Hematopoietic multipotent progenitor cell treated with erythropoietin and hydrocortisone succinate and interleukin-3 and kit ligand, for 15 days (in vitro differentiated cells): ENCODE data around the gene ART1.

Experiments
- DNase-seq: peaks from one replicate; pipeline ENCODE4 v3.0.0-alpha.2; 2015; ENCODE audit warnings: low spot score

The ART1 gene

DNA sequence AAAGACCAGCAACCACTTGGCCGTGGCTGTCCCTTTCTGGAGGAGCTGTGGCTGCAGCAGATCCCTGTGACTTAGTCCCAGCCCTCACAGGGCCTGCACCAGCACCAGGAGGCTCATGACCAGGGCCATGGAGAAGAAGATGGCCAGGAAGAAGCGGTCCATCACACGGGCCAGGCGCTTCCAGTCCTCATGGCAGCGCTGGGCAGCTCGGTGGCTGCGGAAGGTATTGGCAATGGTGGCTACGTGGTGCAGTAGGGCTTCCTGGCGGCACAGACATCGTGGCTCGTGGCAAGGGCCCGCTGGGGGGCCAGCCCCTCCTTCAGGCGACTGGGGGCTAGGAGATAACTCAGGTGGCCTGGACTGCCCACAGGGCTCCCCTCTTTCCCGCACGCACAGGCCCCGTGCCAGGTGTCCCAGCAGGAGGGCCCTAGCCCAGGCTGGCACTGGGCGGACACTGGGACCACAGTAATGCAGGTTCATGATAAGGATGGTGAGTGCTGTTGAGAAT, 21.1 kb downstream of the ART1 start:
- no peak for DNase-seq

DNA sequence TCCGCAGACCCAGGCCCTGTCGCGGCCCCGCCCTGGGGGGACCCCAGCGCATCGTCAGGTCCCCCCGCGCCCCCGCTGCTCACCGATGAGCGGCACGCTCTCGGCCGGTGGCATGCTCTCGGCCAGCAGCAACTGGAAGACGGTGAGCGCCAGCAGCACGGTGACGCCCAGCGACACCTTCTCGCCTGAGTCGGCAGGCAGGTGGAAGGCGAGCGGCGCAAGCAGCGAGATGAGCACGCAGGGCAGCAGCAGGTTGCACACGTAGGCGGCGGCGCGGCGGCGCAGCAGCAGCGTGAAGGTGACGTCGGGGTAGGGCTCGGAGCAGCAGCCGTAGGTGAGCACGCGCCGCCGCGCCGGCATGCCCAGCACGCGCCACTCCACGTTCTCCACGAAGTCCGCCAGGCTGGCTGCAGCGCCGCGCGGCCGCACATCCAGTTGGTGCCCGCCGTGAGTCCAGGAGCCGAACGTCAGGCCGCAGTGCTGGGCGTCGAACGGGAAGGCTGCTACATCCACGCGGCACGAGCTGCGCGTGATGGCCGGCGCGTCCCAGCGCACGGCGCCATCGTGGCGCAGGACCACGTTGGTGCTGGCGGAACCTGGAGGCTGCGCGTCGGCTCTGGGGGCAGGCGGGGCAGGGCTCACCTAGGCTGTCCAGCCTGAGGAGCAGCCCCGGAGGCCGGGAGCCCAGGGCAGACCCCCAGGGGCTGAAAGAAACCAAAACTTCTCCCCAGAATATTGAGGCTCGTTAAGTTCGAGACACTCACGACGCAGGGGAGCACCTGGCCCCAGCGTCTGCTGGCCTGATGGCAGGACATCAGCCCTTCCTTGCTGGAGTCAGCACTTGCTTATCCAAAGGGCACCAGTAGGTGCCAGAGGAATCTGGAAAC, 22.5 kb downstream of the ART1 start:
- no peak for DNase-seq

DNA sequence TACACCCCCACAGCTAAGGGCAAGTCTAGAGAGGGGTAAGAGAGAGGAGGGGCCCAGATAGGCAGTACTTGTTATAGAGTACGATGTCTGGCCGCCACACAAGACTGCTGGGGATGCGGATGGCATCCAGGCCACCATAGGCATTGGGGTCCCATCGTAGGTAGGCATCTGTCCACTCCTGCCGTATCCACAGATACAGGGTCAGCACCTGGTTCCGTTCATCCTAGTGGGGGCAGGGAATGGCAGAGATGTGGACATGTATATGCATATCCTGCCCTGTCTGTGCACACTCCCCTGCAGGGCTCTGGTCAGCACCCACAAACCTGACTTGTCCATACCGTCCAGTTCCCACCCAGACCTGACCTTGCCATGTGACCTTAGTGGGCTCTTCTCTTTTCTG, 24.2 kb downstream of the ART1 start:
- no peak for DNase-seq

DNA sequence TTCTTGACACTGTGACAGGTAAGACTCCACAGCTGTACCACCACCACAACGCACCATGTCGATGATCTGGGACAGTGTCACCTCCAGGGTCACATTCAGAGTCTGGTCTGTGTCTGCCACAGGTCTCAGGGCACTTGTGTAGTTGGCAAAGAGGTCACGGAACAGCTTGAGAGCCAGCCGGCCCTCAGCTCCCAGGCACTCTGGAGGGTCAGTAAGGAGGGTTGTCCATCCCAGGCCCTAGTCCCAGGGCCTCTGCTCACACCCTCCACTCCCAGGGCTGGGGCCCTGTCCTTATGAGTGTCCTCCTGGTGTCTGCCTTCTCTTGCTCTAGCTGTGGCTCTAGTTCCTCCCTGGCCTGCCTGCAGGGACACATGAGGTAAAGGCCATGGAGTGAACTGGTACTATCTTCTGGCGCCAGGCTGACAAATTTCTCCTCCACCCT, 24.8 kb downstream of the ART1 start:
- no peak for DNase-seq

DNA sequence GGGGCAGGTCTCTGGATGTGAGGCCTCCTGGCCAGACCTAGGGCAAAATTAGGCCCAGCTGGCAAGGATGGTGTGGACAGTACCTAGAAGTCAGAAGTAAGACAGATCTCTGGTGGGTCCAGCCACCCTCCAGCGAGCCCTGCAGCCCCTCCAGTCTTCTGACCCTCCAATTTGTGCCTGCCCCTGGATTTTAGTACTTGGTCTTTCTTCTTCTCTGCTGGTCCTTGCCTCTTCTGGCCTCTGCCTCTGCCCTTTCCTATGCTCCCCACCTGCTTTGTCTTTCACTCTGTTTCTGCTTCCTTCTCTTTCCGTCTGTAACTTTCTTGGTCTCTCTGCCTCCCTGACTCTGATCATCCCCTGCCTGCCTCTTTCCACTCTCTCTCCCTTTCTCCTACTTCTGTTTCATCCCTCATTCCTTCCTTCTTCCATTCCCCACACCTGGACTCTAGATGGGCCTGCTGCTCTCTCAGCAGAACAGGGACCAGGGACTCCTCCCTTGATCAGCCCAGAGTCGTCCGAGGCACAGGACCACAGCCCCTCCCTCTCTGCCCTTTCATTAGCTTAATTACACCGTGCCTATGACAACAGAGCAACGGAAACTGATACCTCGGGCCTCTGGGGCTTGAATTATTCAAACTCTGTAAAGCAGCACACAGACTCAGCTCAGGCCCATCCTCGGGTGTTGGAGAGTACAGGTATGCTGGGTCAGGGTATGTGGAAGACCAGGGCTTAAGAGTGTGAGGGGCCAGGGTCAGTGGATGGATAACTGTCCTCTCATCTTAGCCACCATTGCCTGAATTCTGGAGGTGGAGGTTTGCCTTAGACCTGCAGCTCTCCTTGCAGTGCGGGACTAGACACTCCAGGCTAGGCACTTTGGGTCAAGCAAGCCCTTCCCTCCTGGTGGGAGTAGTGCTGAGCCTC, 26.7 kb downstream of the ART1 start, which contains the start of gene CHRNA10:
CHRNA10 (minus strand) TSS at position 51 of the 921 bp plus-strand sequence. CDS start 72 bp downstream, outside the sequence.
- DNase-seq = no peak

DNA sequence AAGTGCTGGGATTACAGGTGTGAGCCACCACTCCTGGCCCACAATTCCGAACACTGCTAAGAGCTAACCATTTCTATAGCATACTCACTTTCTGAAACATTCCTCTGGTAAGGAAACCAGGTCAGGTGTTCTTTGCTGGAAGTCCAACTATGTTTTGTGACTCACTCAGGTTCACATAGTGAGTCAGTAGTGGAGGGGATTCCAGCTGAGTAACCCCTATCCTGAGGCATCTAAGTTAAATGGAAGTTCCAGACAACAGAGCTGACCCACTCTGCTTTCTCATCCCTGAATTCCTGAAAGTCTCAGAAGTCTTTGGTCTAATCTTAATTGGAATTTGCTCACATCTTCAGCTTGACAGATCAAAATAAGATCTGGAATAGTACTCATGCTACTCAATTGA, 29.3 kb downstream of the ART1 start:
- no peak for DNase-seq

DNA sequence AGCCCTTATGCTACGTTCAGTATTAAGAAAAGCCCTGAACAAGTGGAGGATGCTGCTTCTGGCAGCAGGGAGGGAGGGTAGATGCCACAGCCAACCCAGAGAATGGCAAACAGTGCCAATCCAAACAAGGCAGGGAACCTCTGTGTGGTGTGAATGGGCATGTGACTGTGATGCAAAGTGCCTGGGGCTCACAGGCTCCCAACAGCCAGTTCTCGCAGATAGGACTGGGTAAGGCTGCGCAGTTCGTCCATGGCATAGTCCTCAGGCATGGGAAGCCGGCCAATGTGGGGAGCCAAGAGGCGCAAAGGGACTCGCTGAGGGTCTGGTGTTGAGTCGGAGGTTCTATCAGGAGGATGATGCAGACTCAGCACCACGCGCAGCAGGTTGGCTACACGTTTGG, 31.0 kb downstream of the ART1 start:
- no peak for DNase-seq

GRCh38 chr11:3679077-3679476, 34.1 kb downstream of the ART1 start:
- DNase-seq = no peak

DNA sequence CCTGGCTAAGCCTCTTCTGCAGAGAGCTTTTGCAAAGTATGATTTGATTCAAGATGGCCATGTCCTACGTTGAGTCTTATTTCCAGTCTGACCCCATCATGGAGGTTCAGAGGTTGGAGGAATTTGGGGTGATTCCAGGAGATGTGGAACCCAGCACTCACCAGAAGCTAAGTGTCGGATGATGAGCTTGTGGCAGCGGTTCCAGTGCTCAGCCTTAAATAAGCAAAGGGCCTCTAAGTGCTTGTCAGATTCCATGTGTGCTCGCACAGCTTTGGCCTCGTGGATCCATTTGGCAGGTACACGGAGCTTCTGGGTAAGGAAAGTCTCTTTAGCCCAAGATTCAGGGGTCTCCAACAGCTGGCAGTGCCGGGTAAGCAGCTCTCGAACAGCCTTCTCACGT, 38.1 kb downstream of the ART1 start:
- no peak for DNase-seq

- no peak for DNase-seq
These were observed 39.3 kb downstream of the ART1 start for GRCh38 chr11:3684129-3684818.

- no peak for DNase-seq
These were observed 39.9 kb downstream of the ART1 start for GRCh38 chr11:3684819-3685172.

GRCh38 chr11:3685923-3686322, 41.0 kb downstream of the ART1 start:
- no peak for DNase-seq

DNA sequence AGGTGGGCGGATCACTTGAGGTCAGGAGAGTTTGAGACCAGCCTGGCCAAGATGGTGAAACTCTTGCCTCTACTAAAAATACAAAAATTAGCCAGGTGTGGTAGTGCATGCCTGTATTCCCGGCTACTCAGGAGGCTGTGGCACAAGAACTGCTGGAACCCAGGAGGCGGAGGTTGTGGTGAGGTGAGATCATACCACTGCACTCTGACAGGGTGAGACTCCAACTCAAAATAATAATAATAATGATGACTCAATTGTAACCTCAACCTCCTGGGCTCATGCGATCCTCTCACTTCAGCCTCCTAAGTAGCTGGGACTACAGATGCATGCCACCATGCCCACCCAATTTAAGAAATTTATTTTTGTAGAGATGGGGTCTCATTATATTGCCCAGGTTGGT, 41.8 kb downstream of the ART1 start:
- DNase-seq = no peak

DNA sequence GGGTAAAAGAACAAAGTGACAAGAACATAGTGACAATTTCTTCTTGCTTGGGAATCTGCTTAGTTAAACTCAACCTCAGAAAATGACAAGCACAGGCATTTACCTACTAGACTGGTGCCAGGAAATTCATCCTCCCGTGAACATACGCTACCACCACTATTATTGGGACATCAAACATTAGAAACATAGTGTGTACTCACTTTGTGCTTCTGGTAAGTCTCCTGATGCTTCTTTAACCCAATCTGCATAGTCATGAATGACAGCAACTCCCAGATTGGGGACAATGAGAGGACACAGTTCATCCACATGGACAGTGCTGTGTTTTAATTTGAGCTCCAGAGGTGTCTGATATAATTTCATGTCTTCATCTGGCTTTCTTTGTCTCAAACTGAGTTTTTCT, 55.5 kb downstream of the ART1 start:
- DNase-seq = no peak

DNA sequence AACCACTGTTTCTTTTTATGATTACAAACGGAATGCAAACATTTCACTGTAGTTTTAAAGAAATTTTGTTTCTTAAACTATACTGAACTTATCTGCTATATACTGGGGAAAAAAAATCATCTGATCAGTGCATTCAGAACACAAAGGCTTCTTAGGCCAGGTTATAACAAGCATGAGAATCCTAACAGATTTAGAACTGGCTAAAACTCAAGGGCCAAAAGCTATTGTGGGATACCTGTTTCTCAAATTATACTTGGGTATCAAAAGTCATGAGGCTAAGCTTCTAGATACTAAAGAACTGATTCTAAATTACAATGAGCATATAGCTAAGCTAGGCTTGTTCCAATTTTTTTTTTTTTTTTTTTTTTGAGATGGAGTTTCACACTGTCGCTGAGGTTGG, 56.0 kb downstream of the ART1 start:
- no peak for DNase-seq

DNA sequence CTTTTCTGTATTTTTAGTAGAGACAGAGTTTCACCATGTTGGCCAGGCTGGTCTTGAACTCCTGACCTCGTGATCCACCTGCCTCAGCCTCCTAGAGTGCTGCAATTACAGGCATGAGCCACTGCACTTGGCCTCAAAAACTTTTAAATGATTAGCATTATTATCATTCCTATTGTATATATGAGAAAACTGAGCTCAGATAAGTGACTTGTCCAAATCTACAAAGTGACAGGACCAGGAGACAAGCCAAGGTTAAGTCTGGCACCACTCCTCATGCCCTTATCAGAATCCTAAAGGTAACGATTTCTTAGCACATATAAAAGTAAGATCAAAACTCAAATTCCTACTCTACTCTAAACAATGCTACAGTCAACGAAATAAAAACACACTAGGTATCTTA, 58.5 kb downstream of the ART1 start:
- DNase-seq = no peak

- no peak for DNase-seq
These were observed 62.2 kb downstream of the ART1 start for GRCh38 chr11:3707176-3707575.

- no peak for DNase-seq
These were observed 65.0 kb downstream of the ART1 start for GRCh38 chr11:3709977-3710376.

- DNase-seq = no peak
These were observed 65.7 kb downstream of the ART1 start for GRCh38 chr11:3710485-3711259.

DNA sequence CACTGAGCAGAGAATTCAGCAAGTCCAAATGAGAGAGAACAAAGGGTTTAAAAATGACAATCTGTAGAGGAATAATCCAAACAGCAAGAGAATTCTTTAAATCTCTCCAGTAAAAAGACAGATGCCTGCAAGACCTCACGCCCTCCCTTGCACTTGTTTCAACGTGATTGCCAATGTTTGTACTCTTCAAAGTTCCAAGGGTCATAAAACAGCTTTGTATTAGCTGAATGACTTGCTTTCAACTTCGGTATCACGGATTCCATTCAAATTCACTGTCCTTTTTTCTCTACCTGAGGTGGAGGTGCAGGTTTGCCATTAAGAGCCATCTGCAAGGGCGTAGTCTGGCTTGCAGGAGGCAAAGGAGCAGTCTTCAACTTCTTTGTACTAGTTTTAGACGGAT, 67.3 kb downstream of the ART1 start:
- DNase-seq = no peak
